GM21526 (cell line): ENCODE measurements around the gene GBE1.

Source experiments
- ATAC-seq: cut with Tn5 transposase; IDR thresholded peaks from one replicate; pipeline ENCODE4 v1.9.1; 2021; ENCODE audit warnings: moderate library complexity; ENCODE audit not compliant: unreplicated experiment, low FRiP score

GBE1 gene

DNA sequence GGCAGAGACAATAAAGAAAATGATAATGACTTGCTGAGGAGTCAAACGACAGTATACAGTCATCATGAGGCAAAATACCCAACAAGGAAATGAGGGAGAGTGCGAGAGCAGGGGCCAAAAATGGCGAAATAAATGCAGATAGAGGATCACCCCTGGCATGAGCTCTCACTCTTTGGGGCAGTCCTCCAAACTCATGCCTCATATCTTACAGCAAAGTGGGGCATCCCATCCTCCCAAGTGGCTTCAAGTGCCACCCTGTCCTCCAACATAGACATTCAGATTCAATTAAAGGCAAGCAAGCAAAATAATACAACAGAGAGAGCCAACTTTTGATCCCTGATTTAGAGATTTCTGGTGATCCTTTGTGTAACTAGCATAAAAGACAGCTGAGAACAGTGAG, 278.4 kb downstream of the GBE1 start:
- no peak for ATAC-seq

DNA sequence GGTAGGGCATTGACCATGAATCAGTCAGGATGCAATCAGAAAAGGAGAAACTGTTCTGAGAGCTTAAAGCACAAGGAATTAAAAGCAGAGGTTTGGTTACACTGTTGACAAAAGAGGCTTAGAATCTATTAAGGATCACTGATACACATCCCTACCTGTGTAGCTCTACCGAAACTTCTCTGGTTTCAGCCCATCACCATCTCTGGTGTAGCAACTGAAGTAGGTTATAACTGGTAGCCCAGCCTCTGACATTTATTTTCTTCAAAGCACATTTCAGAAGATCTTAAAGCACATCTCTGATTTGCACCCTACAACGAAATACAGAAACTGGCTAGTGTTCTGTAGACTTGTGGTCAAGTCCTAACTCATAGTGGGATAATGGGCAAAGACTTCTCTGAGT, 283.7 kb downstream of the GBE1 start:
- no peak for ATAC-seq

DNA sequence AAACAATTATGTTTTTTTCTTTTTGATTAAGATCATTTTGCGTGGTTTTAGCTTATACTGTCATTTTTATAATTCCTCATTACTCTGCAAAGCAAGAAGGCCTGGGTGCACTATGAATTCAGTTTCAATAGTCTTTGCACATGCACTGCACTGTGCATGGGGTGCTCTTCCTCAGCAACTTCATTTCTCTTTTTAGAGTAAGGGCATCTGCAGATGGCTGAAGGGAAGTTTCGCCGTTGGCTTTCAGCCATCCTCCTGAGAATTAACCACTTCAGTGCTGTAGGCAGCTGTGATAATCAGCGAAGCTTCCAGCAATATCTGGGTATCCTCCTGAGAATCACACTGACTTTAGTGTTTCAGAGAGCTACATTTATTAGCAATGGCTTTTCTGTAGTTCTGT, 284.8 kb downstream of the GBE1 start:
- ATAC-seq: no peak

DNA sequence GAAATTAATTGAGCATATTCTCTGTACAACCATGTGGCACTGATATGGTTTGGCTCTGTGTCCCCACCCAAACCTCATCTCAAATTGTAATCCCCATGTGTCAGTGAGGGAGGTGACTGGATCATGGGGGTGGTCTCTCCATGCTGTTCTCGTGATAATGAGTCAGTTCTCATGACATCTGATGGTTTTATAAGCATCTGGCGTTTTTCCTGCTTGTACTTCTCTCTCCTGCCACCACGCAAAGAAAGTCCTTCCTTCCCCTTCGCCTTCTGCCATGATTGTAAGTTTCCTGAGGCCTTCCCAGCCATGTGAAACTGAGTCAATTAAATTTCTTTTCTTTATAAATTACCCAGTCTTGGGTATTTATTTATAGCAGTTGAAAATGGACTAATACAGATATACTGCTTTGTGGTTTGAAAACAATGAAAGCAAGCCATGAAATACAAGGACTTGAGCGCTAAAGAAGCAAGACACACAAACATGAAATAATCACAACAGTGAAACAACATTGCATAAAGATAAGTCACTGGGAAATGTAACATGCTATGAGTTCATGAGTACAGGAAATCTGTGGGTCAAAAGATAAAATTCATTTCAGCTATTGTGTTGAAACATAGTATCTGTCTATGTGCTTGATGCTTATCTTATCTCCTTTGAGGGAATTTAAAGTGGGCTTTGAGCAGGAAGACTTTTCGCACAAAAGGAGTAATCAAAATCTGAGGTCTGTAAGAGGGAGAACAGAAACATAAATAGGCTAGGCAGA, 288.7 kb downstream of the GBE1 start:
- ATAC-seq: no peak

DNA sequence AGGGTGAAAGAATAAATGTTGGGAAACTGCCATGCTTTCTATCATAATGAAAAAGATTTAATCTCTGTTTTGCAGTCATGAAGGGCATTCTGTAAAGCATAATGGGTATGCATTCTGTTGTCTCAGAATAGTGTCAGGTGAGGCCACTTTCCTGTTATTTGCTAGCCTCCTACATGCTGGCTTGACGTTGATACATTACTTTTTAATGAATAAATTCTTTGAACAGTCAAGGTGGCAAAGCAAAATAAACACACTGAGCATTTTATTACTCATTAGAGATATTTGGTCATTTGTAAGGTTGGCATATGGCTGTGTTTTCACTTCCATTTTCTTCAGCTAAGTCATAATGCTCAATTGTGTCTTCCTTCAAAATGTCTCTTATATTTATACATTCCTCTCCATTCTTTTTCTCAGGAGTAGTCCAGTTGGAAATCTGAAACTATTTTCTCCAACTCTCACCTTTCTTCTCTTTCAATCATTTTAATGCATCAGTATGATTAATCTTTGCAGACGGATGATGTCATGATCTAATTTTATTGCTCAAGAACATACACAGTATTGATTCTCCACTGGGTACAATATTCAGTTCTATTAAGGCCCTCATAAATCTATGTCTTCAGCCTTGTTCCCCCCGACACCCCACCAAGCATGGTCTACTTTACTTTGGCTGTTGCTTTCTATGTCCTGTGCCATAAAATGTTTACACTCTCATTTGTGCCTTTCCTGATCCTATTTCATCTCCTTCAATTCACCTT, 290.7 kb downstream of the GBE1 start:
- ATAC-seq: no peak

DNA sequence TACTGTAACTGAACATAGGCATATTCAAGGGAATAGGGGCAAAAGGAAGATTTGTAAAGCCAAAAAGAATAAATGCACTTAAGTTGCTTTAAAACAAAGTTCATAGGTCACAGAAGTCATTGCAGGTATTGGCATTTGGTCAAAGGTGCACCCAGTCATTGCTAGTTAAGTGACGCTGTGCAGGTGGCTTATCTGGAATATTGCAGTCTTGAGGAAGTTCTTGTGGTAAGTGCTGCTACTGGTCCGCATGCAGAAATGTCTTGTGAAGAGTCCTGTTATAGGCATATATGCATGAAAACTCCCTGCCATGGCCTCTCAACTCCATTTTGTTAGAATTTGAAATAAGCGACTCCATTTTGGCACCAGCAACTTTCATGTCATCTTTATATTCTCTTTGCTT, 293.1 kb downstream of the GBE1 start:
- ATAC-seq: no peak

DNA sequence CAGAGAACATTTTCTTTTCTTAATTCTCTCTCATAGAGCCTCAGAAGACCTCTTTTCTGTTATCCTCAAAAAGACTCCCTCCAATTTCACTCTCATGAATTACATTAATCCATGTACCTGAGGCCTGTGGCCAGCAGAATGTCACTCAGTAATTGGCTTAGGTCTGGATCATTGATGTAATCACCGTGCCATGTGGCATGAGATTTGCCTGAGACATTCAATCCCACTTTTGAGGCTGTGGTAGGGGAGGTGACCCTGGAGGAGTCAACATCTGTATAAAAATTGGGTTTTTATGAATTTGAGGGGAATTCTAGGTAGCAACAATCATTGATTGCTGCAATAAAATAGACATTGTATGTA, 295.3 kb downstream of the GBE1 start:
- no peak for ATAC-seq

DNA sequence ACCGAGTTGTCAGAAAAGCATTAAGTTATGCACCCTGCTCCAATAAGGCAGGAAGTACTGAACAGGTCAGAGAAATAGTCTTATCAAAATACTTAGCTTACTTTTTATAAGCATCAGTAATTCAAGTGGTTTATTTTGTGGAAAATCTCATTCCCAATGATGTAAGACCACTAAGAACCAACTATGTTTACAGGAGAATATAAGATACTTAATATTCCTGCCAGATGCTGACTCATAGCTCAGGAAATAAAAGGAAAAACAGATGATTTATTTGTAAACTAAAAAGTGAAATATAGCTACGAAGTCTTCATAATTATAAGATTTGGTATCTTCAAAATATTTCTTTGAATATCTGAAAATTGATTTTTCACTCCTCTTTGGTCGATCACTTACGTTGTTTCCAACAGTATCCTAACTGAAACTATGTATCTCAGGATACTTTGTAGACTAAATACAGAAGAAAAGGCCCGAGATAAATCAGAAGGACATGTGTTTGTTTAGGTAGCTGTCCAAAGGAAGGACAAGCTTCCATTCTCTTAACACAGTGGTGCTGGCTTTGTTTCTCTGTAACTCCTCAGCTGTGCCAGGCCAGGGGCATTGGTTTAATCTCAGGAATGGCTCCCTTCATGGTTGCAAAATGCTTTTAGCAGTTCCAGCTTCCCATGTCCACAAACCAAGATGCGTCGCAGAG, 295.8 kb downstream of the GBE1 start:
- ATAC-seq: no peak

DNA sequence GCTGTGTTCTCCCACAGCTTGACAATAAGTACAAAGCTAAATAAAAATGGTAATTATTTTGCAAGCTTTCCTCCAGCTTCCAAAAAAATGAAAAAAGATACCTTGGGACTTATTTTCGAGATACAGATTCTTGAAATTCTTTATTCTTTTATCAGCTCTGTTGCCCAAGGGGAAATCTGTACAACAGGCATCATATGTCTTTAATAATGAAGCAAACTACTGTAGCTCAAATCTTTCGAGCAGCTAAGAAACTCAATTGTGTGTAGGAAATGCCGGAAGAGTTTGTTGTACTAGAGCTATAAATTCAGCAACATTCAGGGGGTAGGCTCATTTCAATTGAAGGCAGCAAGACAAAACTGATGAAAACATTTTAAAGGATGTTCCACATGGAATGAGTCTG, 297.7 kb downstream of the GBE1 start:
- no peak for ATAC-seq

DNA sequence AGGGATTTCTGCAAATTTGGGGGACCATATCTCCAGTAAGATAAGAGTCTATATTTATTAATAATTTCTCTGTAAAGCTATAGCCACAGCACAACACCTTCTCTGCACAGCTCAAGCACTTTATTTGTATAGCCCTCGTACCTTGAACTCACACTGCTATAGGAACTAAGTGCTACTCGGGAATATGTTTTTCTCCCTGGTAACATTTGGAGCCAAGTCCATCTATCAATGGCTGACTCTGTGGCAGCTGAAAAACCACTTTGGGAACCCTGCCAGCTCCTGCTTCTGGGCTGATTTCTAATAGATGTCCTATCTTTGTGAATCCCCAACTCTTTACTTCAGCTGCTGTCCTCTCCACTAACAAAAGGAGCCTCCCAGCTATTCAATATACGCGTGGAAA, 298.5 kb downstream of the GBE1 start:
- ATAC-seq: no peak

DNA sequence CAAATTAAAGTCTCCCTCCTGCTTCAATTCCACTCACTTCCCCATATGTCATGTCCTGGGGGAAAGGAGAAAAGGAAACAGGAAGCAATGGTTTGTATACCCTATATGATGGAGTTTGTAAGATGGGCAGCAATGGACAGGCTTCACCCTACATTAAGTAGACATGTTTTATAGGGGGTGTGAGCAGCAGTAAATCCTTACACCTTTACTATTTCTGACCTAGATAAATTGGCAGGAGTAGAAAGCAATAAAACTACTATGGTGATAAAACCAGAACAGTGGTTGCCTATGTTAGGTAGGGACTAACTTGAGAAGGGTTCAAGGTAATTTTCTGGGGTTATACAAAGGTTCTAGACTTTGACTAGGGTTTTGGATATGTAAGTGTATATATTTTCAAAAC, 301.7 kb downstream of the GBE1 start:
- ATAC-seq: no peak

DNA sequence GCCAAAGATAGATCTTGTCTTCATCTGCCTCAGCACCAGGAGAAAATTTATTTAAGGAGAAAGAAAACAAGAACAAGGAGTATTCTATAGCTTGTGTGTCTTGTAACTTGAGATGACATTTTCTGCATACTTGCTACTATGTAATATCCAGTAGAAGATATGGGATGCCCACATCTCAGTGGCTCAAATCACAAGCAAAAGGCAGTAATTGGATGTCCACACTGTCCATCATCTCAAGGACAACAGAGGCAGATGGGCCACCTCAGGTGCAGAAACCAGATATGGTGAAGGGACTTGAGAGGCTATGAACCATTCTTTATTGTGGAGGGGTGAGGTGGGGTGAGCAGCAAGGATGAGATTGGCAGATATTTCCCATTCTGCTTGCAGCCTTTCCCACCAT, 309.0 kb downstream of the GBE1 start:
- ATAC-seq: no peak

DNA sequence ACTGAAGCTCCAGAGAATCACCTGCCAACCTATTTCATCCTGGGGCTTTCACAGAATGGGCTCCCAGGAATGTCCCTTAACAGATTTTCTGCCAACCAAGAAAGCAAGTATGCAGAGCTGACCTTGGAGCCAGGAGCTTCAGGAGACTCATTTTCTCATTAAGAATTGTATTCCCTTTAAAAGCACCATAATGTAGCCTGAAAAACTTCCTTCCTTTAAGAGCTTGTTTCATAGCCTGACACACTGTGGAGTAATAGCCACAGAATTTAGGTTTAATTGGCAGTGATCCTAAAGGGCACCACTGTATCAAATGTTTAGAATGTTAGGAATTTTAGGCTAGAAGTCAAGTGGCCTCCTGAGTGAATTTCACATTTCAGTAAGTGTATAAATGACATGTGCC, 309.8 kb downstream of the GBE1 start:
- no peak for ATAC-seq

DNA sequence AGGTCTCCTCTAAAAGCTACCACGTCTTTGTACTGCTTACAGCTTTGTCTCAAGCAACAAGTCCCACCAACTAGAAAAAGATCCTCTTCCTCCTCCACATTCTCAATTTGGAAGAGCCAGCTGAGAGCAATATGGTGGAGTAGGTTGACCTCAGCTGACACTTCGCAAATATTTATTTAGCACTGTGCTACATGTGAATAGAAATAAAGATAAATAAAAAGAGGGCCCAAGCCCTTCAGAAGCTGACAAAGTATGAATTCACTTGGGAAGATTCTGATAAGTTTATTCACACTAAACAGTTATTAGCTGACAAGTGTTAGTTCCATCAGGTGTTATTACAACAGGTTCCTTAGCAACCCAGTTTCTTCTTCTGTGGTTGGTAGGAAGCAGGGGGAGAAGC, 310.3 kb downstream of the GBE1 start:
- no peak for ATAC-seq

DNA sequence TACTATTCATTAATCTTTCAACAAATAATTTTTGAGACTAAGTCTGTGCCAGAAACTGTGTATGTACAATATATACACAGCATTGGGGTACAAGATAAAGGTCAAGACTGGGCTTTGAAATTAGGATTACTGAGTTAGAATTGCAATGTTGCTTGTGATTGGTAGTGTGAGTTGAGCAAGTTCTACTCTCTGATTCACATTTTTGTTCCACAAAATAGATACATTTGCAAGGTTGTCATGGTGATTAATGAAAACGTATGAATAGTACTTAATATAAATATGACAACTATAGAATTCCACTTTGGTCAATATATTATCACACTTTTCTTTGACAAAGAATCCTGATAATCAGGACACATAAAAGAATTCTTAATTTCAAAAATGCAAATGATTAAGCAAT, 314.6 kb downstream of the GBE1 start:
- ATAC-seq: no peak

DNA sequence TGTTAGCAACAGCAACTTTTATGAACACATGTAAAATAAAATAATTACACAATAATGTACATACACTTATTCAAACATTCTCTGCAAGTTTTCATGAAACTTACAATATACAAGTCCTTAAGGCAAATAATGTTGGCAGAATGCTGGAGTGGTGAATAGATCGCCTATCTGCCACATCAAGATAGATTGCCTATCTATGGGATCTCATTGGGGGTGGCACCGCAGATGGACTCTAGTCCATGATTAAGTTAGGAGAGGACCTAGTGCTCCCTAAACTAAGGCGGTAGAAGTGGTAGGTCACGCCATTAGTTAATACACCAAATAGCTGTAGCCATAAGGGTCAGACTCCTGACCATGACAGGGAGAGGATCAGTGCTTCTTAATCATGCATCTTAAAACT, 315.7 kb downstream of the GBE1 start:
- ATAC-seq: no peak

DNA sequence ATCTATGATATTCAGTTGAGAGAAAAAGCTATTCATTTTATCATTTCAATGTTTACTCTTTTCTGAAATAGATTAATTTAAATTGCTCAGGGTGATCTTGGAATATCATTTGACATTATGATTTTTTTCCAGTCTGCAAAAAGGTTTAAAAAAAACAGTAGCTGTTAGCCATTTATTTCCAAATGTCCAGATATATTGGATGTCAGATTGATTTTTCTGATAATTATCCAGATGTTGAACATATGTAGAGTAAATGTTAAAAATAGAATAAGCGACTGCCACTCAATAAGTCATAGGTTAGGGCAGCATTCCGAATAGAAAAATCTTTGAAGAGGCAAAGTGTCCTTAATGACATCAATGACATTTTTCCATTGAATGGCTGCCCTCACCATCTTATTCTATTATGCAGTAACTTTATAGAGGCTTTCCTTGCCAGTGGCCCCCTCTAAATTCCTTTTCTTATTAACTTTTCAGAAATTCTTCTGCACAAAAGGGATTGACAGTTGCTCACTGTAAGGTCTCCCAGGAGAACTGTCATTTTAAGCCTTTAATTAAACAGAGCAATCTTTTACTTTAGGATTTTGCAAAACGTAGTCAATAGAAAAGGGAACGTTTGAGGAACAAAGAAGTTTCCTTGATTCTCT, 316.5 kb downstream of the GBE1 start:
- ATAC-seq: no peak

DNA sequence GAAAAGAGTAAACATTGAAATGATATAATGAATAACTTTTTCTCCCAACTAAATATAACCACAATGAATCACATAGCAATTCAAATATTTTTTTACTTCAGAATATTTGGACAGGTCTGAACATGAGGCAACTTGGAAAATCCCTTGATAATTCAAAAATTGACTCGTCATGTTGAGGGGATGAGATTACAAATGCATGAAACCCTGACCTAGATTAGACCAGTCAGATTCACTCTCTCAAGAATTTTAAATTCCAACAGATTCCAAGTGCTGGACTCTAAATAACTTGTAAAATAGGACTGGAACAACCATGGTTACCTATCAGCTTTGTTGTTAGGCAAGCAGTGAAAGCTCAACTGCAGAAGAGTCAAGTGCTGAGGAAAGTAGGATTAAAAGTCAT, 317.5 kb downstream of the GBE1 start:
- ATAC-seq: no peak

DNA sequence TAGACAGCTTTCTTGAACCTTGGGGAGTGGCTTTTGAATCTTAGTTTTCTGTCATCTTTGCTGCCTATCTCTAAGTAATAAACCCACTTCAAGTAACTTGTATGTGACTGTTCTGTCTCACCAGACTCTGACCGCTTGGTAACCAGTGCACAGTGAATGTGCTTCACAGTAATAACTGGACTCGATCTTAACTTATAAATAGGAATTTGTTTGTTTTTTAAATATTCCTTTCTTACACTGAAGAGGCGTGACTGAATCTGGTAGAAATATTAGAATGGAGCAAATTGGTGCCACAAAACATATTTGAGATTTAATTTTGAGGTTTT, 318.0 kb downstream of the GBE1 start:
- ATAC-seq: no peak

DNA sequence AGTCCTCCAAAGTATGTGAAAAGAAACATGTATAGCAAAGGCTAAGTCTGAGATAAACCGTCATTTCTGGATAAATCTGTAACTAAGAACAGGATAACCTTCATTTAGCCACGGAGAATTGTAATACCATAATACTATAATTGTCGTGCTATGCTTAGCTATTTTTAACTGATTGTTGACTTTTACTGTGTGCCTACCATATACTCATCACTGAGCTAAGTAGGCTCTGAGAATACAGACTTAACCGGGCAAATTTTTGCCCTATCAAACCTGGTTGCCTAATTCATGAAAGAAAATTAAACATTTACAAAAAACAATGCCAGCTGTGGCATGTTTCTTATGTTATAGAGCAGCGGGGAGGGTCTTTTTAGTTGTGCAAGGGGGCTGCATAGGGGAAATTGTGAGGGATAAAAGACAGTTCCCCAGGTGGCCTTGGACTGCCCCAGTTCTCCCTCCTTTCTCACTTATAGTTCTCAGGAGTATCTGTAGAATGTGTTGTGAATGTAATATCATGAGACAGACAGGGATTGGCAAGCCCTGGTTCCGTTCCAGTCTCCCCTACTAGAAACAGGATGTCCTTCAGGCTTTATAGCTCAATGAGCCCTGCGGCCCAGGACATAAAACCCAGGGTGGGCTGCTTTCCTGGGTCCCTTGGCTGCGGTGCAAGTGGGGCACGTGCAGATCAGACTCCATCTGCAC, 318.5 kb downstream of the GBE1 start:
- no peak for ATAC-seq

DNA sequence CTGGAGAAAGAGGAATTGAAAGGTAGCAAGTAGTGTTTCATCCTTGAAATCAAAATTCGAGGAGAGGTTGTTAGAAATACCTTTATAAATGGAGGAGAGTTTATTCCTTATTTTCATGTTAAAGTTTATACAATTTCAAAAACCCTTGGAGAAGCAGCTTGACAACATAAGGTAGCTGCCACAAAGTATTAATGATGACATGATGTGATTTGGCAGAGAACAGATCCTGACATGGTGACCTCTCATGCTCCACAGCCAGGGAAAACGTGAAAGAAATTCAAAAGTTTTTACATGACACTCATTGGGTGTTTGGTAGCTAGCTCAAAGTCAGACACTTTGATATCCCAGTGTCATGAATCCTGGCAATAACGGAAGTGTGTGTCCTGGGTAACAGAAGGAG, 320.8 kb downstream of the GBE1 start:
- ATAC-seq: no peak
